IMR-90 (cell line): Measurements from ENCODE around the gene KRTAP4-1.
"Not testable (repeated sequence)": the region's sequence is repeated elsewhere in the genome, so short reads cannot be mapped to it uniquely, and the experiment has no call there.

Experiments
- CEBPB ChIP-seq: IDR thresholded peaks from 2 replicates; pipeline ENCODE4 v1.6.1; 2012; ENCODE audit warnings: low read depth, low read length, improper control_type of control experiment
- CHD1 ChIP-seq: IDR thresholded peaks from 2 replicates; pipeline ENCODE4 v1.6.1; 2012; ENCODE audit warnings: low read depth, low read length, improper control_type of control experiment
- CTCF ChIP-seq: conservative IDR thresholded peaks from 2 replicates; pipeline ENCODE4 v1.5.1; 2012; ENCODE audit warnings: mild to moderate bottlenecking, low read depth, low read length, improper control_type of control experiment
- ELK1 ChIP-seq: fragments of 150-350 bp; IDR thresholded peaks from 2 replicates; pipeline ENCODE4 v1.6.1; 2016; ENCODE audit warnings: low read depth, mild to moderate bottlenecking, low read length, moderate library complexity, borderline replicate concordance
- FOS ChIP-seq: fragments of 150-350 bp; IDR thresholded peaks from 2 replicates; pipeline ENCODE4 v1.6.1; 2016; ENCODE audit warnings: low read depth, low read length
- POLR2A ChIP-seq: IDR thresholded peaks from 2 replicates; pipeline ENCODE4 v1.6.1; 2012; ENCODE audit warnings: mild to moderate bottlenecking, low read depth, low read length
- RAD21 ChIP-seq: IDR thresholded peaks from 2 replicates; pipeline ENCODE4 v1.6.1; 2012; ENCODE audit warnings: low read length, improper control_type of control experiment
- RCOR1 ChIP-seq: IDR thresholded peaks from 2 replicates; pipeline ENCODE4 v1.6.1; 2012; ENCODE audit warnings: mild to moderate bottlenecking, low read length, improper control_type of control experiment; ENCODE audit not compliant: insufficient replicate concordance
- RFX5 ChIP-seq: IDR thresholded peaks from 2 replicates; pipeline ENCODE4 v1.8.0; 2012; ENCODE audit warnings: low read depth, mild to moderate bottlenecking, low read length, moderate library complexity
- SMC3 ChIP-seq: fragments of 150-350 bp; IDR thresholded peaks from 2 replicates; pipeline ENCODE4 v1.6.1; 2016; ENCODE audit warnings: low read depth, mild to moderate bottlenecking, antibody characterized with exemption, low read length, moderate library complexity
- TF ChIP-seq, protein P1 (sequence below): fragments of 150-350 bp; IDR thresholded peaks from 2 replicates; pipeline ENCODE4 v1.6.1; 2017; ENCODE audit warnings: mild to moderate bottlenecking, antibody characterized with exemption, low read length, low read depth

GRCh38 chr17:41226598-41227095, 41.9 kb upstream of the KRTAP4-1 start, which contains the start of gene KRTAP9-2:
- not testable (repeated sequence) for TF ChIP-seq CTCF, POLR2A, RFX5, RCOR1, SMC3, RAD21, CEBPB, FOS, ELK1, CHD1
- TF ChIP-seq, protein P1, sequence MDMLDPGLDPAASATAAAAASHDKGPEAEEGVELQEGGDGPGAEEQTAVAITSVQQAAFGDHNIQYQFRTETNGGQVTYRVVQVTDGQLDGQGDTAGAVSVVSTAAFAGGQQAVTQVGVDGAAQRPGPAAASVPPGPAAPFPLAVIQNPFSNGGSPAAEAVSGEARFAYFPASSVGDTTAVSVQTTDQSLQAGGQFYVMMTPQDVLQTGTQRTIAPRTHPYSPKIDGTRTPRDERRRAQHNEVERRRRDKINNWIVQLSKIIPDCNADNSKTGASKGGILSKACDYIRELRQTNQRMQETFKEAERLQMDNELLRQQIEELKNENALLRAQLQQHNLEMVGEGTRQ: not testable (repeated sequence)
